Keratinocyte (primary cell): ENCODE results near the gene COPS8.

Experiments used
- EZH2 ChIP-seq: IDR thresholded peaks from one replicate; pipeline ENCODE4 v1.6.1; 2012; ENCODE audit warnings: inconsistent platforms, mild to moderate bottlenecking, low read length, moderate library complexity
- TF ChIP-seq, protein P1 (sequence below), 3 experiments: IDR thresholded peaks in 1 of 3; conservative IDR thresholded peaks in 1 of 3; optimal IDR thresholded peaks in 1 of 3; 2 replicates in 2 of 3; 3 replicates in 1 of 3; pipeline versions ENCODE3 to v1.5.1; 2011; ENCODE audit warnings: low read length in 3 of 3, mild to moderate bottlenecking in 3 of 3, moderate library complexity in 2 of 3, control low read depth in 1 of 3, inconsistent platforms in 1 of 3; ENCODE audit not compliant: insufficient read depth in 2 of 3; ENCODE audit errors: extremely low read depth in 1 of 3

DNA sequence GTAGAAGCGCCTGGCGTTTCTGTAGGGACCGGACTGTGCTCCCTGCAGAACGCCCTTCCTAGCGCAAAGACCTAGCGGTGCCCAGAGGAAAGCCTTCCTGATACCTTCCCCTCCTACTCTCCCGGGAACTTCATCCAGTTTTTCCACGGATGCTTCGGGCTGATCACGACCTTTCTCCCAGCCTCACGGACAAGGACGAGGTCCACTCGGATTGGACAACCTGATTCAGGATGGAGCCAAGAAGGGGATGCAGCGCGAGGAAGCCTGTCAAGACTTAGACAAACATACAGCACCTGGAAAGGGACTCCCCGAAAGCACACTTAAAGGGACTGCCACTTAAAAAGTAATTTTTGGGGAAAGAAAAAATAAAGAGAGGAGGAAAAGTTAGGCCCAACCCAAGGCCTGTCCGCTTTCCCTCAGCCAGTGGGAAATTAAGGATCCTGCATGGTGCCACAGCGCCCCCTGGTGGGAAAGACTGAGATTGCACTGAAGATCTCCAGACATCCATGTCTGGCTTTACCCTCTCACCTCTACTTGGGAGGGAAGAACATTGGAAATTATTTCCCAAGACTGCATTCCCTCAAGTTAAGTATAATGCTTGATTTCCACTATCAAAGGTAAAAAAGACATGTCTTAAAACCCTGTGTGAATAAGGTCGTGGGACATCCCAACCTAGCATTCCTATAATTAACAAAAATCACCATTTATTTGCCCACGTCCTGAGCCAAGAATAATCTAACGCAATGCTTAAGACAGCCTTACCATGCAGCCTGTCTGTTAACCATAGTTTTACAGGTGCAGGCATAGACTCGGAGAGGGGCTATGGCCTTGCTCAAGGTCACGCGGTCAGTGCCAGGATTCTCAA, 13.4 kb upstream of the COPS8 start:
- TF ChIP-seq, protein P1, sequence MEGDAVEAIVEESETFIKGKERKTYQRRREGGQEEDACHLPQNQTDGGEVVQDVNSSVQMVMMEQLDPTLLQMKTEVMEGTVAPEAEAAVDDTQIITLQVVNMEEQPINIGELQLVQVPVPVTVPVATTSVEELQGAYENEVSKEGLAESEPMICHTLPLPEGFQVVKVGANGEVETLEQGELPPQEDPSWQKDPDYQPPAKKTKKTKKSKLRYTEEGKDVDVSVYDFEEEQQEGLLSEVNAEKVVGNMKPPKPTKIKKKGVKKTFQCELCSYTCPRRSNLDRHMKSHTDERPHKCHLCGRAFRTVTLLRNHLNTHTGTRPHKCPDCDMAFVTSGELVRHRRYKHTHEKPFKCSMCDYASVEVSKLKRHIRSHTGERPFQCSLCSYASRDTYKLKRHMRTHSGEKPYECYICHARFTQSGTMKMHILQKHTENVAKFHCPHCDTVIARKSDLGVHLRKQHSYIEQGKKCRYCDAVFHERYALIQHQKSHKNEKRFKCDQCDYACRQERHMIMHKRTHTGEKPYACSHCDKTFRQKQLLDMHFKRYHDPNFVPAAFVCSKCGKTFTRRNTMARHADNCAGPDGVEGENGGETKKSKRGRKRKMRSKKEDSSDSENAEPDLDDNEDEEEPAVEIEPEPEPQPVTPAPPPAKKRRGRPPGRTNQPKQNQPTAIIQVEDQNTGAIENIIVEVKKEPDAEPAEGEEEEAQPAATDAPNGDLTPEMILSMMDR (optimal IDR thresholded peaks at IDR 0.05 in 1 of 3, IDR thresholded peaks at IDR 0.05 in 1 of 3, conservative IDR thresholded peaks at IDR 0.05 in 1 of 3; ENCODE audit: extremely low read depth in 1 of 3, insufficient read depth in 2 of 3, low read length in 3 of 3): peak; percentile 93 to 98 (median 94)
- no peak for TF ChIP-seq EZH2
